Mesenchymal stem cell (in vitro differentiated cells and primary cell): ENCODE results near the gene B3GLCT.

Source experiments
- DNase-seq: peaks from one replicate; pipeline ENCODE4 v3.0.0-alpha.2; 2013
- H2AFZ ChIP-seq: one replicate; pipeline ENCODE4 v1.6.1; 2013; ENCODE audit warnings: low read depth, mild to moderate bottlenecking, control low read depth, inconsistent platforms, low read length, moderate library complexity
- H2AK5ac ChIP-seq: 2 replicates; pipeline ENCODE4 v1.6.1; 2013; ENCODE audit warnings: low read length, moderate library complexity, mild to moderate bottlenecking, inconsistent platforms; ENCODE audit not compliant: severe bottlenecking
- H2BK120ac ChIP-seq: one replicate; pipeline ENCODE4 v1.6.1; 2013; ENCODE audit warnings: low read depth, mild to moderate bottlenecking, inconsistent platforms, low read length, moderate library complexity
- H2BK12ac ChIP-seq, 2 experiments: one replicate each; pipeline ENCODE4 v1.6.1; 2013; ENCODE audit warnings: inconsistent platforms in 2 of 2, low read length in 2 of 2, mild to moderate bottlenecking in 2 of 2, moderate library complexity in 2 of 2, control low read depth in 1 of 2
- H2BK15ac ChIP-seq: one replicate; pipeline ENCODE4 v1.6.1; 2013; ENCODE audit warnings: mild to moderate bottlenecking, low read depth, inconsistent platforms; ENCODE audit not compliant: poor library complexity, severe bottlenecking
- H2BK5ac ChIP-seq: 2 replicates; pipeline ENCODE4 v1.6.1; 2013; ENCODE audit warnings: low read depth, mild to moderate bottlenecking, low read length, control low read depth, inconsistent platforms; ENCODE audit not compliant: poor library complexity, severe bottlenecking
- H3K14ac ChIP-seq, 2 experiments: one replicate each; pipeline ENCODE4 v1.6.1; 2013; ENCODE audit warnings: inconsistent platforms in 2 of 2, low read length in 2 of 2, control low read depth in 1 of 2, mild to moderate bottlenecking in 1 of 2, moderate library complexity in 1 of 2
- H3K18ac ChIP-seq, 2 experiments: one replicate each; pipeline ENCODE4 v1.6.1; 2013; ENCODE audit warnings: inconsistent platforms in 2 of 2, low read length in 2 of 2, control low read depth in 1 of 2, low read depth in 1 of 2, mild to moderate bottlenecking in 1 of 2
- H3K23ac ChIP-seq, 2 experiments: one replicate each; pipeline ENCODE4 v1.6.1; 2013; ENCODE audit warnings: inconsistent platforms in 2 of 2, low read length in 2 of 2, mild to moderate bottlenecking in 2 of 2, moderate library complexity in 2 of 2, control low read depth in 1 of 2
- H3K27ac ChIP-seq: 2 replicates; pipeline ENCODE4 v1.5.1; 2013; ENCODE audit warnings: mild to moderate bottlenecking, moderate library complexity, low read length, control low read depth, inconsistent platforms; ENCODE audit not compliant: poor library complexity, severe bottlenecking
- H3K27me3 ChIP-seq, 2 experiments: 2 replicates each; pipeline versions ENCODE4 v1.6.1 to v1.7.0; 2013; ENCODE audit warnings: low read length in 2 of 2, mild to moderate bottlenecking in 2 of 2, moderate library complexity in 2 of 2, control low read depth in 1 of 2, inconsistent platforms in 1 of 2; ENCODE audit not compliant: control insufficient read depth in 1 of 2, insufficient read depth in 1 of 2
- H3K36me3 ChIP-seq, 2 experiments: 2 replicates each; pipeline versions ENCODE4 v1.6.1 to v1.7.0; 2013; ENCODE audit warnings: low read length in 2 of 2, control low read depth in 1 of 2, inconsistent platforms in 1 of 2, low read depth in 1 of 2, mild to moderate bottlenecking in 1 of 2; ENCODE audit not compliant: insufficient read depth in 2 of 2, control insufficient read depth in 1 of 2
- H3K4ac ChIP-seq, 2 experiments: one replicate each; pipeline ENCODE4 v1.6.1; 2013; ENCODE audit warnings: inconsistent platforms in 2 of 2, low read length in 2 of 2, mild to moderate bottlenecking in 2 of 2, moderate library complexity in 2 of 2, control low read depth in 1 of 2, low read depth in 1 of 2
- H3K4me1 ChIP-seq: 2 replicates; pipeline ENCODE4 v1.6.1; 2013; ENCODE audit warnings: low read depth, low read length, control low read depth; ENCODE audit not compliant: control insufficient read depth, insufficient read depth
- H3K4me2 ChIP-seq: 2 replicates; pipeline ENCODE4 v1.6.1; 2013; ENCODE audit warnings: low read length, mild to moderate bottlenecking, inconsistent platforms; ENCODE audit not compliant: poor library complexity, severe bottlenecking
- H3K4me3 ChIP-seq, 2 experiments: 2 replicates each; pipeline versions ENCODE4 v1.5.1 to v1.7.0; 2013; ENCODE audit warnings: low read length in 2 of 2, mild to moderate bottlenecking in 2 of 2, control low read depth in 1 of 2, low read depth in 1 of 2; ENCODE audit not compliant: insufficient read depth in 1 of 2
- H3K79me1 ChIP-seq: replicated peaks from 2 replicates; pipeline ENCODE4 v1.6.1; 2013; ENCODE audit warnings: mild to moderate bottlenecking, control low read depth, low read length, inconsistent platforms; ENCODE audit not compliant: poor library complexity, severe bottlenecking
- H3K9ac ChIP-seq: 2 replicates; pipeline ENCODE4 v1.7.0; 2013; ENCODE audit warnings: mild to moderate bottlenecking, low read length, moderate library complexity
- H3K9me3 ChIP-seq: 2 replicates; pipeline ENCODE4 v1.7.0; 2013; ENCODE audit warnings: mild to moderate bottlenecking, low read length; ENCODE audit not compliant: control insufficient read depth
- H4K8ac ChIP-seq: one replicate; pipeline ENCODE4 v1.6.1; 2013; ENCODE audit warnings: inconsistent platforms, mild to moderate bottlenecking, low read length, moderate library complexity
- H4K91ac ChIP-seq: one replicate; pipeline ENCODE4 v1.6.1; 2013; ENCODE audit warnings: mild to moderate bottlenecking, low read length, inconsistent platforms
- WGBS: methylation state at CpG from one replicate; pipeline ENCODE4 v1.1.7; 2013; ENCODE audit warnings: mixed read lengths; 5-methylcytosine and 5-hydroxymethylcytosine counted together

Gene B3GLCT

GRCh38 chr13:31242916-31243315 lies 43.1 kb downstream of the B3GLCT start:
- no peak overlapping the region for H4K8ac ChIP-seq
- no peak overlapping the region for H2AFZ ChIP-seq
- H2BK120ac ChIP-seq, result no peak overlapping the region
- no CpG with 5 or more reads among the region's 1 CpG for WGBS
- no peaks in the 10 kb centered on the region for H3K4me1 ChIP-seq
- no peaks in the 10 kb centered on the region for H3K9me3 ChIP-seq
- no peak overlapping the region for H2BK12ac ChIP-seq
- H2BK15ac ChIP-seq, result no peak overlapping the region
- no peaks in the 10 kb centered on the region for H3K27me3 ChIP-seq
- H3K4me3 ChIP-seq, result no peak overlapping the region
- H2BK5ac ChIP-seq, result no peak overlapping the region
- H3K79me1 ChIP-seq, result no peaks in the 10 kb centered on the region
- H3K9ac ChIP-seq, result peak overlapping the region; percentile 36
- no peak overlapping the region for H3K4me2 ChIP-seq
- H3K14ac ChIP-seq, result no peak overlapping the region
- H3K18ac ChIP-seq, result no peak overlapping the region
- no peak overlapping the region for H3K27ac ChIP-seq
- peaks cover 0 to 2% of the 10 kb centered on the region in 2 experiments for H3K36me3 ChIP-seq
- no peak overlapping the region for H4K91ac ChIP-seq
- H3K4ac ChIP-seq, result no peak overlapping the region
- H2AK5ac ChIP-seq, result no peak overlapping the region
- H3K23ac ChIP-seq, result no peak overlapping the region
- no peak for DNase-seq

- no peak overlapping the region for H2BK15ac ChIP-seq
- no peak overlapping the region for H3K4me2 ChIP-seq
- H3K27me3 ChIP-seq, result no peaks in the 10 kb centered on the region
- DNase-seq, result no peak
- H3K4me3 ChIP-seq, result no peak overlapping the region
- H3K18ac ChIP-seq, result no peak overlapping the region
- no peaks in the 10 kb centered on the region for H3K9me3 ChIP-seq
- H4K91ac ChIP-seq, result no peak overlapping the region
- peaks cover 5 to 9% of the 10 kb centered on the region in 2 experiments for H3K36me3 ChIP-seq
- H3K9ac ChIP-seq, result no peak overlapping the region
- no peak overlapping the region for H2BK12ac ChIP-seq
- no peak overlapping the region for H2AK5ac ChIP-seq
- H3K27ac ChIP-seq, result no peak overlapping the region
- H2AFZ ChIP-seq, result no peak overlapping the region
- H3K4ac ChIP-seq, result no peak overlapping the region
- H4K8ac ChIP-seq, result no peak overlapping the region
- no peak overlapping the region for H2BK120ac ChIP-seq
- no peaks in the 10 kb centered on the region for H3K79me1 ChIP-seq
- no peak overlapping the region for H3K14ac ChIP-seq
- WGBS, result no CpG with 5 or more reads among the region's 1 CpG
- no peak overlapping the region for H3K23ac ChIP-seq
- no peak overlapping the region for H2BK5ac ChIP-seq
- H3K4me1 ChIP-seq, result no peaks in the 10 kb centered on the region
Observed at GRCh38 chr13:31245598-31246373, 46.0 kb downstream of the B3GLCT start.

GRCh38 chr13:31246918-31247317 lies 47.1 kb downstream of the B3GLCT start:
- no peak overlapping the region for H3K4me3 ChIP-seq
- no peak overlapping the region for H2AK5ac ChIP-seq
- H2BK15ac ChIP-seq, result no peak overlapping the region
- H3K27ac ChIP-seq, result no peak overlapping the region
- no peaks in the 10 kb centered on the region for H3K79me1 ChIP-seq
- no peak overlapping the region for H3K18ac ChIP-seq
- no peak overlapping the region for H2BK5ac ChIP-seq
- H2AFZ ChIP-seq, result no peak overlapping the region
- DNase-seq, result no peak
- no peaks in the 10 kb centered on the region for H3K27me3 ChIP-seq
- H2BK12ac ChIP-seq, result no peak overlapping the region
- no peak overlapping the region for H3K23ac ChIP-seq
- no peak overlapping the region for H3K4me2 ChIP-seq
- H2BK120ac ChIP-seq, result no peak overlapping the region
- H3K4me1 ChIP-seq, result no peaks in the 10 kb centered on the region
- H3K4ac ChIP-seq, result no peak overlapping the region
- H3K14ac ChIP-seq, result no peak overlapping the region
- peaks cover 6 to 12% of the 10 kb centered on the region in 2 experiments for H3K36me3 ChIP-seq
- no peak overlapping the region for H4K8ac ChIP-seq
- WGBS, result 93% methylated on average over 2 of the region's 6 CpGs
- no peak overlapping the region for H4K91ac ChIP-seq
- no peak overlapping the region for H3K9ac ChIP-seq
- no peaks in the 10 kb centered on the region for H3K9me3 ChIP-seq

GRCh38 chr13:31248361-31248760 lies 48.6 kb downstream of the B3GLCT start:
- H3K4me3 ChIP-seq, result no peak overlapping the region

More at GRCh38 chr13:31248361-31248760, 48.6 kb downstream of the B3GLCT start:
- peaks cover 6 to 12% of the 10 kb centered on the region in 2 experiments for H3K36me3 ChIP-seq
- no peak overlapping the region for H2AK5ac ChIP-seq
- WGBS, result 96% methylated on average over 3 of the region's 3 CpGs
- H3K4me1 ChIP-seq, result no peaks in the 10 kb centered on the region
- no peak overlapping the region for H3K4me2 ChIP-seq
- no peak overlapping the region for H2BK15ac ChIP-seq
- no peak overlapping the region for H2BK12ac ChIP-seq
- no peak overlapping the region for H3K23ac ChIP-seq
- no peaks in the 10 kb centered on the region for H3K27me3 ChIP-seq
- no peak overlapping the region for H3K18ac ChIP-seq
- no peak for DNase-seq
- no peaks in the 10 kb centered on the region for H3K9me3 ChIP-seq
- H4K8ac ChIP-seq, result no peak overlapping the region
- H2BK120ac ChIP-seq, result no peak overlapping the region
- H3K14ac ChIP-seq, result no peak overlapping the region
- H2AFZ ChIP-seq, result no peak overlapping the region
- no peaks in the 10 kb centered on the region for H3K79me1 ChIP-seq
- H4K91ac ChIP-seq, result no peak overlapping the region
- no peak overlapping the region for H3K4ac ChIP-seq
- H3K27ac ChIP-seq, result no peak overlapping the region
- no peak overlapping the region for H3K9ac ChIP-seq
- no peak overlapping the region for H2BK5ac ChIP-seq
